Trophoblast cell (in vitro differentiated cells and primary cell): ENCODE measurements around the gene ENTHD1.

Experiments
- DNase-seq, 2 donors: peaks; one replicate each; pipeline ENCODE4 v3.0.0-alpha.2; 2016
- H2AFZ ChIP-seq: 2 replicates; pipeline ENCODE4 v1.6.1; 2013; ENCODE audit warnings: low read length, moderate library complexity, mild to moderate bottlenecking; ENCODE audit not compliant: insufficient read depth, poor library complexity
- H2AK5ac ChIP-seq: 2 replicates; pipeline ENCODE4 v1.6.1; 2013; ENCODE audit warnings: mild to moderate bottlenecking, low read length
- H2BK120ac ChIP-seq: 2 replicates; pipeline ENCODE4 v1.6.1; 2013; ENCODE audit warnings: low read length, mild to moderate bottlenecking, moderate library complexity; ENCODE audit not compliant: insufficient read depth, poor library complexity
- H2BK12ac ChIP-seq: 2 replicates; pipeline ENCODE4 v1.6.1; 2013; ENCODE audit warnings: mild to moderate bottlenecking, low read length, moderate library complexity
- H2BK5ac ChIP-seq: 2 replicates; pipeline ENCODE4 v1.6.1; 2013; ENCODE audit warnings: low read length, low read depth, moderate library complexity, mild to moderate bottlenecking; ENCODE audit not compliant: poor library complexity
- H3K14ac ChIP-seq: 2 replicates; pipeline ENCODE4 v1.6.1; 2013; ENCODE audit warnings: mild to moderate bottlenecking, low read length
- H3K18ac ChIP-seq: 2 replicates; pipeline ENCODE4 v1.6.1; 2013; ENCODE audit warnings: mild to moderate bottlenecking, low read length
- H3K23ac ChIP-seq: 2 replicates; pipeline ENCODE4 v1.6.1; 2013; ENCODE audit warnings: low read length
- H3K27ac ChIP-seq: 2 replicates; pipeline ENCODE4 v1.5.1; 2013; ENCODE audit warnings: low read depth, mild to moderate bottlenecking, inconsistent platforms, low read length, moderate library complexity
- H3K27me3 ChIP-seq: 2 replicates; pipeline ENCODE4 v1.6.1; 2013; ENCODE audit warnings: inconsistent platforms, mild to moderate bottlenecking, low read length, moderate library complexity; ENCODE audit not compliant: insufficient read depth
- H3K36me3 ChIP-seq, 2 experiments: 1 replicate in 1 of 2; 2 replicates in 1 of 2; pipeline ENCODE4 v1.6.1; 2013; ENCODE audit warnings: low read length in 2 of 2, mild to moderate bottlenecking in 2 of 2, moderate library complexity in 1 of 2; ENCODE audit not compliant: insufficient read depth in 2 of 2, control insufficient read depth in 1 of 2
- H3K4ac ChIP-seq: 2 replicates; pipeline ENCODE4 v1.6.1; 2013; ENCODE audit warnings: low read depth, mild to moderate bottlenecking, low read length, moderate library complexity
- H3K4me1 ChIP-seq, 2 experiments: 1 replicate in 1 of 2; 2 replicates in 1 of 2; pipeline ENCODE4 v1.6.1; 2013; ENCODE audit warnings: low read length in 2 of 2, mild to moderate bottlenecking in 2 of 2, moderate library complexity in 1 of 2; ENCODE audit not compliant: insufficient read depth in 2 of 2, control insufficient read depth in 1 of 2
- H3K4me2 ChIP-seq: 2 replicates; pipeline ENCODE4 v1.6.1; 2013; ENCODE audit warnings: inconsistent platforms, mild to moderate bottlenecking, low read length, moderate library complexity
- H3K4me3 ChIP-seq: 2 replicates; pipeline ENCODE4 v1.5.1; 2013; ENCODE audit warnings: mild to moderate bottlenecking, low read depth, low read length, inconsistent platforms
- H3K79me1 ChIP-seq: one replicate; pipeline ENCODE4 v1.6.1; 2013; ENCODE audit warnings: low read length
- H3K79me2 ChIP-seq: 2 replicates; pipeline ENCODE4 v1.6.1; 2013; ENCODE audit warnings: low read length, mild to moderate bottlenecking; ENCODE audit not compliant: control insufficient read depth, insufficient read depth, poor library complexity
- H3K9ac ChIP-seq: 2 replicates; pipeline ENCODE4 v1.6.1; 2013; ENCODE audit warnings: mild to moderate bottlenecking, low read length
- H3K9me3 ChIP-seq: 2 replicates; pipeline ENCODE4 v1.6.1; 2013; ENCODE audit warnings: low read depth, mild to moderate bottlenecking, control low read depth, inconsistent platforms, low read length; ENCODE audit not compliant: insufficient read depth
- H4K12ac ChIP-seq: 2 replicates; pipeline ENCODE4 v1.6.1; 2013; ENCODE audit warnings: low read depth, mild to moderate bottlenecking, low read length, moderate library complexity
- H4K8ac ChIP-seq: 2 replicates; pipeline ENCODE4 v1.6.1; 2013; ENCODE audit warnings: low read depth, mild to moderate bottlenecking, low read length, moderate library complexity
- H4K91ac ChIP-seq: one replicate; pipeline ENCODE4 v1.6.1; 2013; ENCODE audit warnings: low read depth, mild to moderate bottlenecking, low read length, moderate library complexity
- WGBS: extraction: QIAGEN DNeasy Blood & Tissue Kit; methylation state at CpG from one replicate; pipeline ENCODE4 v1.1.7; 2013; ENCODE audit warnings: missing lambda C conversion rate; ENCODE audit not compliant: insufficient read length, insufficient coverage; ENCODE audit errors: extremely low coverage; 5-methylcytosine and 5-hydroxymethylcytosine counted together

ENTHD1 gene

GRCh38 chr22:39913886-39914285 is 20.3 kb upstream of the ENTHD1 start:
- Histone ChIP-seq H3K4me1 (no peaks in the 10 kb centered on the region), H3K4ac (no peak overlapping the region), H3K4me3 (no peak overlapping the region), H3K79me2 (no peaks in the 10 kb centered on the region), H3K36me3 (no peaks in the 10 kb centered on the region), H3K18ac (no peak overlapping the region), H3K27me3 (no peaks in the 10 kb centered on the region), H2BK120ac (no peak overlapping the region), H3K23ac (no peak overlapping the region), H3K14ac (no peak overlapping the region), H2BK12ac (no peak overlapping the region), H2AFZ (no peak overlapping the region), H3K4me2 (no peak overlapping the region), H2BK5ac (no peak overlapping the region), H3K79me1 (no peaks in the 10 kb centered on the region), H4K8ac (no peak overlapping the region), H3K9me3 (no peaks in the 10 kb centered on the region), H2AK5ac (no peak overlapping the region), H3K9ac (no peak overlapping the region), H4K12ac (no peak overlapping the region), H3K27ac (no peak overlapping the region), H4K91ac (no peak overlapping the region)
- no CpG with 5 or more reads among the region's 2 CpGs for WGBS
- no peak for DNase-seq

- no peak overlapping the region for H3K4me2 ChIP-seq
- no peaks in the 10 kb centered on the region for H3K4me1 ChIP-seq
- no peak overlapping the region for H3K23ac ChIP-seq
- no peak overlapping the region for H3K4me3 ChIP-seq
- no peak overlapping the region for H3K27ac ChIP-seq
- no peaks in the 10 kb centered on the region for H3K9me3 ChIP-seq
- no CpG with 5 or more reads among the region's 5 CpGs for WGBS
- H3K9ac ChIP-seq, result no peak overlapping the region
- no peaks in the 10 kb centered on the region for H3K36me3 ChIP-seq
- H4K8ac ChIP-seq, result no peak overlapping the region
- no peaks in the 10 kb centered on the region for H3K27me3 ChIP-seq
- H3K18ac ChIP-seq, result no peak overlapping the region
- DNase-seq, result no peak
- H3K79me1 ChIP-seq, result no peaks in the 10 kb centered on the region
- no peak overlapping the region for H2AFZ ChIP-seq
- no peak overlapping the region for H4K91ac ChIP-seq
- no peak overlapping the region for H3K4ac ChIP-seq
- no peak overlapping the region for H2AK5ac ChIP-seq
- no peak overlapping the region for H4K12ac ChIP-seq
- no peak overlapping the region for H2BK5ac ChIP-seq
- no peak overlapping the region for H2BK120ac ChIP-seq
- H2BK12ac ChIP-seq, result no peak overlapping the region
- H3K14ac ChIP-seq, result no peak overlapping the region
- no peaks in the 10 kb centered on the region for H3K79me2 ChIP-seq
These were observed 19.8 kb upstream of the ENTHD1 start for GRCh38 chr22:39913321-39913720.

GRCh38 chr22:39910876-39911613 is 17.5 kb upstream of the ENTHD1 start:
- no peak for DNase-seq
- Histone ChIP-seq H2AK5ac (no peak overlapping the region), H2BK120ac (no peak overlapping the region), H3K4ac (no peak overlapping the region), H3K27ac (no peak overlapping the region), H4K12ac (no peak overlapping the region), H3K4me1 (no peaks in the 10 kb centered on the region), H3K27me3 (no peaks in the 10 kb centered on the region), H3K4me3 (no peak overlapping the region), H2BK12ac (no peak overlapping the region), H3K36me3 (no peaks in the 10 kb centered on the region), H2AFZ (no peak overlapping the region), H2BK5ac (no peak overlapping the region), H3K9ac (no peak overlapping the region), H3K4me2 (no peak overlapping the region), H3K23ac (no peak overlapping the region), H3K79me2 (no peaks in the 10 kb centered on the region), H3K18ac (no peak overlapping the region), H3K14ac (no peak overlapping the region), H3K79me1 (no peaks in the 10 kb centered on the region), H4K91ac (no peak overlapping the region), H4K8ac (no peak overlapping the region), H3K9me3 (no peaks in the 10 kb centered on the region)
- no CpG with 5 or more reads among the region's 9 CpGs for WGBS

- H3K9me3 ChIP-seq, result no peaks in the 10 kb centered on the region
- no peak overlapping the region for H2BK12ac ChIP-seq
- H3K23ac ChIP-seq, result no peak overlapping the region
- no peaks in the 10 kb centered on the region for H3K4me1 ChIP-seq
- no peak overlapping the region for H4K12ac ChIP-seq
- no peak overlapping the region for H3K4ac ChIP-seq
- no peak overlapping the region for H2BK5ac ChIP-seq
- WGBS, result no CpG with 5 or more reads among the region's 5 CpGs
- no peaks in the 10 kb centered on the region for H3K79me1 ChIP-seq
- H4K8ac ChIP-seq, result no peak overlapping the region
- H3K4me2 ChIP-seq, result no peak overlapping the region
- no peak overlapping the region for H3K4me3 ChIP-seq
- no peak for DNase-seq
- H4K91ac ChIP-seq, result no peak overlapping the region
- no peaks in the 10 kb centered on the region for H3K27me3 ChIP-seq
- H3K36me3 ChIP-seq, result no peaks in the 10 kb centered on the region
- no peak overlapping the region for H3K27ac ChIP-seq
- no peaks in the 10 kb centered on the region for H3K79me2 ChIP-seq
- H2BK120ac ChIP-seq, result no peak overlapping the region
- no peak overlapping the region for H2AK5ac ChIP-seq
- H3K9ac ChIP-seq, result no peak overlapping the region
- H3K18ac ChIP-seq, result no peak overlapping the region
- no peak overlapping the region for H2AFZ ChIP-seq
- no peak overlapping the region for H3K14ac ChIP-seq
These were observed 15.2 kb upstream of the ENTHD1 start for GRCh38 chr22:39908737-39909136.
